BJ (cell line): ENCODE data around the gene PPM1D. TPM values are rescaled to one million over a fixed set of nuclear protein-coding genes. Genes with fewer than 3 reads are reported as not detected.

ENCODE experiments used
- CTCF ChIA-PET: fragments of 350-600 bp; formaldehyde crosslinking; extraction: SDS; loops from one replicate; lab custom pipeline; 2021; ENCODE audit warnings: antibody characterized with exemption, inconsistent platforms; lab: Yijun Ruan, JAX
- POLR2A ChIA-PET: fragments of 300-600 bp; sonication (Branson Sonifier 250); formaldehyde crosslinking; extraction: SDS; loops from one replicate; lab custom pipeline; 2021; ENCODE audit warnings: antibody characterized with exemption; lab: Charles Lee
- DNase-seq: peaks from one replicate; pipeline ENCODE4 v3.0.0-alpha.2; 2011; ENCODE audit warnings: low read depth
- H3K27me3 ChIP-seq: 2 replicates; pipeline ENCODE4 v1.6.0; 2011; ENCODE audit warnings: low read length; ENCODE audit not compliant: control insufficient read depth, insufficient read depth
- H3K36me3 ChIP-seq: 2 replicates; pipeline ENCODE4 v1.5.1; 2011; ENCODE audit warnings: low read length; ENCODE audit not compliant: control insufficient read depth, insufficient read depth
- H3K4me3 ChIP-seq: 2 replicates; pipeline ENCODE4 v1.5.1; 2011; ENCODE audit warnings: low read depth, mild to moderate bottlenecking, control low read depth, low read length
- CTCF ChIP-seq: IDR thresholded peaks from 2 replicates; pipeline ENCODE4 v1.5.1; 2011; ENCODE audit warnings: low read depth, mild to moderate bottlenecking, control low read depth, inconsistent platforms, low read length, moderate library complexity; ENCODE audit not compliant: insufficient read depth
- polyA plus RNA-seq: library from polyadenylated mRNA; depleted of rRNA; stranded (reverse); fragments of >200 nt; gene quantifications from 2 replicates; pipeline ENCODE4 v1.2.3, GENCODE V29; 2011

The PPM1D gene
- polyA plus RNA-seq, 1 experiment = 4.2 TPM

DNA sequence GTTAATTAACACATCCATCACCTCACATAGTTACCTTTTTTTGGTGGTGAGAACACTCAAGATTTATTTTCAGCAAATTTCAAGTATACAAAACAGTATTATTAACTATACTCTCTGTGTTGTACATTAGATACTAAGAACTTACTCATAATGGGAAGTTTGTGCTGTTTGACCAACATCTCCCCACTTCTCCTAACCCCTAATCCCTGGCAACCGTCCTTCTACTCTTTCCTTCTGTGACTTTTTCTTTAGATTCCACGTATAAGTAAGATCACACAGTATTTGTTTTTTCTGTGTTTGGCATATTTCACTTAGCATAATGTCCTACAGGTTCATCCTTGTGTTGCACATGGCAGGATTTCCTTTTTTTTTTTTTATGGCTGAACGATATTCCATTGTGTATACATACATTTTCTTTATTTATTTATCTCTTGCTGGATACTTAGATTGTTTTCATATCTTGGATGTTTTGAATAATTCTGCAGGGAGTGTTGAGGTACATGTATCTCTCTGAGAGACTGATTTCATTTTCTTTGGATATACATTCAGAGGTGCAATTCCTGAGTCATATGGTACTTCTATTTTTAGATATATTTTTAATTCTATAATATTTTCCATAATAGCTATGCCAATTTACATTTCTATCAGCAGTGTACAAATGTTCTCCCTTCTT lies 19.0 kb downstream of the PPM1D start:
- no peak overlapping the region for H3K4me3 ChIP-seq
- CTCF ChIA-PET = interaction anchor here (0.6 to 4.5 kb wide), 2 partner anchors 19 to 100 kb away, joined by 3 to 18 read pairs; no protein-coding TSS in a partner anchor

DNA sequence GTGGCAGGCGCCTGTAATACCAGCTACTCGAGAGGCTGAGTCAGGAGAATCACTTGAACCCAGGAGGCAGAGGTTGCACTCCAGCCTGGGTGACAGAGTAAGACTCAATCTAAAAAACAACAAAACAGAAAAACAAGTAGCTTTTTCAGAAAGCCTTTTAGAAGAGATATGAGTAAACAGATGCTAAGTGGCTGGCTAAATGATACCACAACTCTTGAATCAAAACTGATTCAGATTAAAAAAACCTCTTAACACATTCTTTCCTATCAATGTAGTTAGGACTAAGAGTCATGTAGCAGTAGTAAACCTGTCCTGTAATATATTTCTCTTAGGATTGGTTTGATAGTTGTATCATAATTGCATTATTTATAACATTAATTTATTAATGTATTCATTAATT lies 23.0 kb downstream of the PPM1D start:
- no peak for TF ChIP-seq CTCF
- Histone ChIP-seq H3K36me3 (no peaks in the 10 kb centered on the region), H3K4me3 (no peak overlapping the region), H3K27me3 (no peaks in the 10 kb centered on the region)
- DNase-seq = no peak
- CTCF ChIA-PET = interaction anchor here (0.9 to 1.5 kb wide), 2 partner anchors 16 to 18 kb away, joined by 4 to 5 read pairs; no protein-coding TSS in a partner anchor
- POLR2A ChIA-PET = no interaction called here

More for the DNA sequence above, 19.0 kb downstream of the PPM1D start:
- POLR2A ChIA-PET = interaction anchor here (0.6 kb wide), 1 partner anchor 265 kb away, joined by 3 read pairs; no protein-coding TSS in a partner anchor
- DNase-seq = no peak
- no peak for TF ChIP-seq CTCF
- Histone ChIP-seq H3K27me3 (no peaks in the 10 kb centered on the region), H3K36me3 (no peaks in the 10 kb centered on the region)

- Histone ChIP-seq H3K36me3 (no peaks in the 10 kb centered on the region), H3K4me3 (no peak overlapping the region), H3K27me3 (no peaks in the 10 kb centered on the region)
- CTCF ChIA-PET = interaction anchor here (0.9 to 1.5 kb wide), 2 partner anchors 15 to 18 kb away, joined by 4 to 5 read pairs; no protein-coding TSS in a partner anchor
- TF ChIP-seq CTCF = no peak
- no peak for DNase-seq
- POLR2A ChIA-PET = no interaction called here
These were observed 23.4 kb downstream of the PPM1D start for GRCh38 chr17:60623415-60623814.

GRCh38 chr17:60627124-60627523 lies 27.1 kb downstream of the PPM1D start:
- POLR2A ChIA-PET = no interaction called here
- DNase-seq = no peak
- CTCF ChIA-PET = interaction anchor here (1.2 to 2.1 kb wide), 4 partner anchors 9 to 50 kb away, joined by 3 to 10 read pairs (median 3); no protein-coding TSS in a partner anchor
- H3K4me3 ChIP-seq = no peak overlapping the region
- no peak for TF ChIP-seq CTCF
- no peaks in the 10 kb centered on the region for H3K27me3 ChIP-seq
- no peaks in the 10 kb centered on the region for H3K36me3 ChIP-seq

GRCh38 chr17:60628252-60628889 lies 28.4 kb downstream of the PPM1D start:
- POLR2A ChIA-PET = no interaction called here
- Histone ChIP-seq H3K27me3 (no peaks in the 10 kb centered on the region), H3K36me3 (no peaks in the 10 kb centered on the region; the same call in 1 of the 2 replicates), H3K4me3 (no peak overlapping the region)
- no peak for TF ChIP-seq CTCF
- no peak for DNase-seq
- CTCF ChIA-PET = interaction anchor here (1.1 to 2.4 kb wide), 4 partner anchors 10 to 30 kb away, joined by 3 to 11 read pairs (median 4); no protein-coding TSS in a partner anchor
